ENCODE measurements around the gene CGN. TPM values are rescaled to one million over a fixed set of nuclear protein-coding genes. Genes with fewer than 3 reads are reported as not detected.

The CGN gene
- total and polyA plus RNA-seq, 3 donors from 2014 or later, result 25.7 to 31.6 (median 25.9) TPM

GRCh38 chr1:151535326-151536271 lies 24.4 kb downstream of the CGN start:
- intact Hi-C loops (cut with DNase I; ENCODE audit: low total_unique reads), result loop anchor here (10.0 kb wide), 1 partner anchor 199 kb away; no protein-coding TSS in a partner anchor
- WGBS, 2 donors, result 87 to 89% methylated on average over 6 of the region's 6 CpGs

GRCh38 chr1:151536499-151536898 lies 25.3 kb downstream of the CGN start:
- no peak overlapping the region for H3K4me3 ChIP-seq
- intact Hi-C loops (cut with DNase I; ENCODE audit: low total_unique reads), result loop anchor here (10.0 kb wide), 1 partner anchor 198 kb away; no protein-coding TSS in a partner anchor
- no peaks in the 10 kb centered on the region for H3K27me3 ChIP-seq
- H3K9me3 ChIP-seq, result no peaks in the 10 kb centered on the region
- H3K4me1 ChIP-seq, result peaks cover 10% of the 10 kb centered on the region
- 88 to 89% methylated on average over 7 of the region's 7 CpGs for WGBS, 2 donors
- TF ChIP-seq POLR2A (IDR thresholded peaks at IDR 0.05) (no peak), CTCF (IDR thresholded peaks at IDR 0.05) (no peak)
- H3K27ac ChIP-seq, result no peak overlapping the region
- no peak for DNase-seq
- no peaks in the 10 kb centered on the region for H3K36me3 ChIP-seq (ENCODE audit: low read depth, missing control alignments)

More at GRCh38 chr1:151535326-151536271, 24.4 kb downstream of the CGN start:
- H3K27ac ChIP-seq, result no peak overlapping the region
- TF ChIP-seq POLR2A (IDR thresholded peaks at IDR 0.05) (no peak), CTCF (IDR thresholded peaks at IDR 0.05) (no peak)
- no peak overlapping the region for H3K4me3 ChIP-seq
- no peaks in the 10 kb centered on the region for H3K9me3 ChIP-seq
- DNase-seq, result no peak
- peaks cover 8% of the 10 kb centered on the region for H3K4me1 ChIP-seq
- no peaks in the 10 kb centered on the region for H3K36me3 ChIP-seq (ENCODE audit: low read depth, missing control alignments)
- H3K27me3 ChIP-seq, result no peaks in the 10 kb centered on the region

- H3K4me1 ChIP-seq, result peaks cover 13% of the 10 kb centered on the region
- TF ChIP-seq CTCF (IDR thresholded peaks at IDR 0.05) (no peak), POLR2A (IDR thresholded peaks at IDR 0.05) (no peak)
- 90 to 93% methylated on average over 9 of the region's 9 CpGs for WGBS, 2 donors
- H3K36me3 ChIP-seq (ENCODE audit: low read depth, missing control alignments), result no peaks in the 10 kb centered on the region
- DNase-seq, result no peak
- no peaks in the 10 kb centered on the region for H3K27me3 ChIP-seq
- no peak overlapping the region for H3K4me3 ChIP-seq
- no peaks in the 10 kb centered on the region for H3K9me3 ChIP-seq
- intact Hi-C loops (cut with DNase I; ENCODE audit: low total_unique reads), result loop anchor here (10.0 kb wide), 1 partner anchor 198 kb away; no protein-coding TSS in a partner anchor
- no peak overlapping the region for H3K27ac ChIP-seq
Measured at GRCh38 chr1:151537112-151537511, 25.9 kb downstream of the CGN start.

GRCh38 chr1:151539321-151540020 lies 28.3 kb downstream of the CGN start:
- Histone ChIP-seq H3K27me3 (no peaks in the 10 kb centered on the region), H3K4me3 (peak overlapping the region; percentile 73 to 85), H3K9me3 (no peaks in the 10 kb centered on the region), H3K4me1 (peaks cover 13% of the 10 kb centered on the region), H3K36me3 (ENCODE audit: low read depth, missing control alignments) (no peaks in the 10 kb centered on the region), H3K27ac (no peak overlapping the region)
- TF ChIP-seq CTCF (IDR thresholded peaks at IDR 0.05) (no peak), POLR2A (IDR thresholded peaks at IDR 0.05) (no peak)
- WGBS, 2 donors, result 20 to 21% methylated on average over 7 of the region's 7 CpGs
- peak; percentile 64 for DNase-seq
- intact Hi-C loops (cut with DNase I; ENCODE audit: low total_unique reads), result loop anchor here (10.0 kb wide), 1 partner anchor 195 kb away; no protein-coding TSS in a partner anchor
